Activated CD4-positive, alpha-beta memory T cell treated with anti-CD3 and anti-CD28 coated beads, Interleukin-2, amount 10 ng/mL, durations not matched to agents 7 days and 5 days (primary cell): ENCODE results near the gene RAVER1. TPM values are rescaled to one million over a fixed set of nuclear protein-coding genes. Genes with fewer than 3 reads are reported as not detected.

Experiments used
- CTCF ChIA-PET: fragments of 350-600 bp; sonication (Branson Sonifier 250); formaldehyde crosslinking; loops from one replicate; lab custom pipeline; 2021; ENCODE audit warnings: antibody characterized with exemption, inconsistent platforms; lab: Charles Lee
- POLR2A ChIA-PET: fragments of 350-600 bp; sonication (Branson Sonifier 250); formaldehyde crosslinking; loops from one replicate; lab custom pipeline; 2021; ENCODE audit warnings: antibody characterized with exemption; lab: Charles Lee
- DNase-seq: peaks from one replicate; pipeline ENCODE4 v3.0.0-alpha.2; 2020
- H3K27ac Mint-ChIP-seq: one replicate; pipeline ENCODE4 v1.8.0; 2021; ENCODE audit warnings: mild to moderate bottlenecking, mixed read lengths
- H3K27me3 Mint-ChIP-seq: one replicate; pipeline ENCODE4 v1.8.0; 2021; ENCODE audit warnings: mixed read lengths
- H3K36me3 Mint-ChIP-seq: one replicate; pipeline ENCODE4 v1.8.0; 2021; ENCODE audit warnings: low read depth, mixed read lengths
- H3K4me1 Mint-ChIP-seq: one replicate; pipeline ENCODE4 v1.8.0; 2021; ENCODE audit warnings: mixed read lengths
- H3K4me3 Mint-ChIP-seq: one replicate; pipeline ENCODE4 v1.8.0; 2021; ENCODE audit warnings: mild to moderate bottlenecking, mixed read lengths
- H3K9me3 Mint-ChIP-seq: one replicate; pipeline ENCODE4 v1.8.0; 2021; ENCODE audit warnings: mixed read lengths
- total RNA-seq, 2 experiments: library from RNA; stranded (reverse); gene quantifications; one replicate each; pipeline ENCODE4 v1.2.3, GENCODE V29; 2021

RAVER1 gene
- total RNA-seq, 2 experiments from 2014 or later, result 62.1 to 68.6 TPM

GRCh38 chr19:10290876-10291553 lies 42.3 kb downstream of the RAVER1 start:
- ChIA-PET CTCF (interaction anchor here (0.6 to 2.4 kb wide), 6 partner anchors 20 to 359 kb away, joined by 3 to 8 read pairs (median 4); partner anchors contain the start of gene ICAM1), POLR2A (interaction anchor here (0.8 to 8.9 kb wide), 3 partner anchors 20 to 90 kb away, joined by 3 to 105 read pairs (median 6); partner anchors contain the start of genes ICAM1, RAVER1 and TYK2)
- H3K9me3 Mint-ChIP-seq, result no peaks in the 10 kb centered on the region
- DNase-seq, result peak; percentile 60
- peaks cover 16% of the 10 kb centered on the region for H3K36me3 Mint-ChIP-seq
- H3K4me3 Mint-ChIP-seq, result peak overlapping the region; percentile 65
- H3K4me1 Mint-ChIP-seq, result peaks cover 86% of the 10 kb centered on the region
- H3K27me3 Mint-ChIP-seq, result peaks cover 82% of the 10 kb centered on the region
- H3K27ac Mint-ChIP-seq, result peak overlapping the region; percentile 31

- H3K4me1 Mint-ChIP-seq, result peaks cover 86% of the 10 kb centered on the region
- POLR2A ChIA-PET, result interaction anchor here (2.3 to 8.9 kb wide), 2 partner anchors 20 to 90 kb away, joined by 9 to 105 read pairs; partner anchors contain the start of genes ICAM1 and TYK2
- CTCF ChIA-PET, result interaction anchor here (0.9 to 3.1 kb wide), 5 partner anchors 10 to 99 kb away, joined by 4 to 23 read pairs (median 10); partner anchors contain the start of gene ICAM1
- H3K27ac Mint-ChIP-seq, result peak overlapping the region; percentile 56
- H3K27me3 Mint-ChIP-seq, result peaks cover 76% of the 10 kb centered on the region
- H3K9me3 Mint-ChIP-seq, result no peaks in the 10 kb centered on the region
- H3K4me3 Mint-ChIP-seq, result peak overlapping the region; percentile 65
- H3K36me3 Mint-ChIP-seq, result peaks cover 22% of the 10 kb centered on the region
- DNase-seq, result no peak
Measured at GRCh38 chr19:10290357-10290875, 42.9 kb downstream of the RAVER1 start.

GRCh38 chr19:10289836-10290356 lies 43.4 kb downstream of the RAVER1 start, which contains the start of gene ICAM5:
ICAM5 (plus strand) TSS chr19:10289952; CDS start chr19:10290044, 92 bp downstream.
- Mint-ChIP-seq H3K27me3 (peaks cover 72% of the 10 kb centered on the region), H3K9me3 (no peaks in the 10 kb centered on the region), H3K4me3 (peak within 1 kb of the TSS; percentile 65), H3K27ac (peak within 1 kb of the TSS; percentile 56), H3K36me3 (peaks cover 27% of the 10 kb centered on the region), H3K4me1 (peaks cover 86% of the 10 kb centered on the region)
- ChIA-PET CTCF (interaction anchor here (0.9 to 3.1 kb wide), 7 partner anchors 10 to 99 kb away, joined by 3 to 23 read pairs (median 4); partner anchors contain the start of genes ICAM1 and TYK2), POLR2A (interaction anchor here (1.0 to 8.9 kb wide), 4 partner anchors 10 to 91 kb away, joined by 3 to 105 read pairs (median 7); partner anchors contain the start of genes ICAM1 and TYK2)
- DNase-seq, result peak; percentile 26

GRCh38 chr19:10289167-10289835 lies 44.0 kb downstream of the RAVER1 start:
- POLR2A ChIA-PET, result interaction anchor here (1.0 to 8.9 kb wide), 5 partner anchors 9 to 113 kb away, joined by 3 to 105 read pairs (median 5); partner anchors contain the start of genes ICAM1 and TYK2
- CTCF ChIA-PET, result interaction anchor here (0.5 to 3.1 kb wide), 9 partner anchors 9 to 239 kb away, joined by 3 to 23 read pairs (median 4); partner anchors contain the start of genes ICAM1 and TYK2
- peaks cover 66% of the 10 kb centered on the region for H3K27me3 Mint-ChIP-seq

GRCh38 chr19:10288662-10289166 lies 44.6 kb downstream of the RAVER1 start:
- POLR2A ChIA-PET, result interaction anchor here (1.0 to 8.9 kb wide), 6 partner anchors 8 to 114 kb away, joined by 3 to 105 read pairs (median 7); partner anchors contain the start of genes ICAM1 and TYK2
- Mint-ChIP-seq H3K9me3 (no peaks in the 10 kb centered on the region), H3K4me3 (peak overlapping the region; percentile 58), H3K4me1 (peaks cover 82% of the 10 kb centered on the region), H3K27me3 (peaks cover 60% of the 10 kb centered on the region), H3K36me3 (peaks cover 39% of the 10 kb centered on the region), H3K27ac (peak overlapping the region; percentile 33)
- peak; percentile 50 for DNase-seq
- CTCF ChIA-PET, result interaction anchor here (0.5 to 3.1 kb wide), 8 partner anchors 15 to 238 kb away, joined by 3 to 23 read pairs (median 5); partner anchors contain the start of genes ICAM1 and TYK2

More at GRCh38 chr19:10289167-10289835, 44.0 kb downstream of the RAVER1 start:
- no peaks in the 10 kb centered on the region for H3K9me3 Mint-ChIP-seq
- H3K4me1 Mint-ChIP-seq, result peaks cover 84% of the 10 kb centered on the region
- H3K4me3 Mint-ChIP-seq, result peak overlapping the region; percentile 58
- H3K27ac Mint-ChIP-seq, result peak overlapping the region; percentile 33
- H3K36me3 Mint-ChIP-seq, result peaks cover 33% of the 10 kb centered on the region
- peak; percentile 69 for DNase-seq

- peak; percentile 67 for DNase-seq
- peak within 1 kb of the TSS; percentile 65 for H3K27ac Mint-ChIP-seq
- peaks cover 38% of the 10 kb centered on the region for H3K36me3 Mint-ChIP-seq
- H3K9me3 Mint-ChIP-seq, result no peaks in the 10 kb centered on the region
- peaks cover 44% of the 10 kb centered on the region for H3K27me3 Mint-ChIP-seq
- peak within 1 kb of the TSS; percentile 50 for H3K4me3 Mint-ChIP-seq
- ChIA-PET CTCF (interaction anchor here (0.6 to 3.1 kb wide), 6 partner anchors 17 to 135 kb away, joined by 3 to 28 read pairs (median 6); partner anchors contain the start of gene ICAM1), POLR2A (interaction anchor here (1.1 to 8.9 kb wide), 7 partner anchors 10 to 102 kb away, joined by 3 to 105 read pairs (median 9); partner anchors contain the start of genes ICAM1 and RAVER1)
- H3K4me1 Mint-ChIP-seq, result peaks cover 72% of the 10 kb centered on the region
Measured at GRCh38 chr19:10286803-10287737, 46.3 kb downstream of the RAVER1 start, which contains the start of gene ICAM4. ICAM4 (plus strand) TSS chr19:10286955; CDS start chr19:10287013, 58 bp downstream.

- H3K27me3 Mint-ChIP-seq, result peaks cover 29% of the 10 kb centered on the region
- ChIA-PET CTCF (interaction anchor here (0.6 to 3.1 kb wide), 4 partner anchors 15 to 105 kb away, joined by 3 to 28 read pairs (median 4); partner anchors contain the start of gene ICAM1), POLR2A (interaction anchor here (0.7 to 8.9 kb wide), 4 partner anchors 10 to 95 kb away, joined by 3 to 105 read pairs (median 10); partner anchors contain the start of genes ICAM1, RAVER1 and TYK2)
- no peaks in the 10 kb centered on the region for H3K9me3 Mint-ChIP-seq
- H3K4me1 Mint-ChIP-seq, result peaks cover 58% of the 10 kb centered on the region
- H3K36me3 Mint-ChIP-seq, result peaks cover 43% of the 10 kb centered on the region
- DNase-seq, result no peak
- H3K4me3 Mint-ChIP-seq, result no peak overlapping the region
- no peak overlapping the region for H3K27ac Mint-ChIP-seq
Measured at GRCh38 chr19:10285393-10285792, 47.9 kb downstream of the RAVER1 start.

- peaks cover 46% of the 10 kb centered on the region for H3K36me3 Mint-ChIP-seq
Measured at GRCh38 chr19:10284960-10285278, 48.4 kb downstream of the RAVER1 start.

GRCh38 chr19:10284065-10284959 lies 49.0 kb downstream of the RAVER1 start:
- Mint-ChIP-seq H3K4me1 (peaks cover 59% of the 10 kb centered on the region), H3K27me3 (peaks cover 19% of the 10 kb centered on the region), H3K36me3 (peaks cover 49% of the 10 kb centered on the region), H3K9me3 (no peaks in the 10 kb centered on the region), H3K4me3 (no peak overlapping the region), H3K27ac (no peak overlapping the region)
- ChIA-PET CTCF (no interaction called here), POLR2A (interaction anchor here (2.2 to 8.9 kb wide), 2 partner anchors 14 kb away, joined by 10 to 105 read pairs; partner anchors contain the start of gene ICAM1)
- no peak for DNase-seq

More at GRCh38 chr19:10284960-10285278, 48.4 kb downstream of the RAVER1 start:
- CTCF ChIA-PET, result no interaction called here
- peaks cover 24% of the 10 kb centered on the region for H3K27me3 Mint-ChIP-seq
- H3K4me3 Mint-ChIP-seq, result no peak overlapping the region
- H3K4me1 Mint-ChIP-seq, result peaks cover 56% of the 10 kb centered on the region
- DNase-seq, result no peak
- H3K27ac Mint-ChIP-seq, result no peak overlapping the region
- no peaks in the 10 kb centered on the region for H3K9me3 Mint-ChIP-seq
- POLR2A ChIA-PET, result interaction anchor here (8.9 kb wide), 1 partner anchor 14 kb away, joined by 105 read pairs; the partner anchor contains the start of gene ICAM1
